GM12865 (cell line): ENCODE data around the gene CALR3.
"Not testable (repeated sequence)": the region's sequence is repeated elsewhere in the genome, so short reads cannot be mapped to it uniquely, and the experiment has no call there.

Experiments used
- DNase-seq: peaks from one replicate; pipeline ENCODE4 v3.0.0; 2010; ENCODE audit warnings: low read depth
- H3K4me3 ChIP-seq: 2 replicates; pipeline ENCODE4 v1.5.1; 2011; ENCODE audit warnings: mild to moderate bottlenecking, low read depth, low read length, control low read depth
- TF ChIP-seq, protein P1 (sequence below): IDR thresholded peaks from 2 replicates; pipeline ENCODE4 v1.5.1; 2011; ENCODE audit warnings: low read length, control low read depth, low read depth, inconsistent platforms; ENCODE audit not compliant: insufficient read depth; ENCODE audit errors: missing control alignments

CALR3 gene

GRCh38 chr19:16516923-16517610, 21.1 kb upstream of the CALR3 start:
- TF ChIP-seq, protein P1, sequence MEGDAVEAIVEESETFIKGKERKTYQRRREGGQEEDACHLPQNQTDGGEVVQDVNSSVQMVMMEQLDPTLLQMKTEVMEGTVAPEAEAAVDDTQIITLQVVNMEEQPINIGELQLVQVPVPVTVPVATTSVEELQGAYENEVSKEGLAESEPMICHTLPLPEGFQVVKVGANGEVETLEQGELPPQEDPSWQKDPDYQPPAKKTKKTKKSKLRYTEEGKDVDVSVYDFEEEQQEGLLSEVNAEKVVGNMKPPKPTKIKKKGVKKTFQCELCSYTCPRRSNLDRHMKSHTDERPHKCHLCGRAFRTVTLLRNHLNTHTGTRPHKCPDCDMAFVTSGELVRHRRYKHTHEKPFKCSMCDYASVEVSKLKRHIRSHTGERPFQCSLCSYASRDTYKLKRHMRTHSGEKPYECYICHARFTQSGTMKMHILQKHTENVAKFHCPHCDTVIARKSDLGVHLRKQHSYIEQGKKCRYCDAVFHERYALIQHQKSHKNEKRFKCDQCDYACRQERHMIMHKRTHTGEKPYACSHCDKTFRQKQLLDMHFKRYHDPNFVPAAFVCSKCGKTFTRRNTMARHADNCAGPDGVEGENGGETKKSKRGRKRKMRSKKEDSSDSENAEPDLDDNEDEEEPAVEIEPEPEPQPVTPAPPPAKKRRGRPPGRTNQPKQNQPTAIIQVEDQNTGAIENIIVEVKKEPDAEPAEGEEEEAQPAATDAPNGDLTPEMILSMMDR, result no peak
- H3K4me3 ChIP-seq, result no peak overlapping the region
- DNase-seq, result no peak

GRCh38 chr19:16516381-16516780, 20.4 kb upstream of the CALR3 start:
- TF ChIP-seq, protein P1, result no peak
- no peak for DNase-seq
- H3K4me3 ChIP-seq, result no peak overlapping the region

DNA sequence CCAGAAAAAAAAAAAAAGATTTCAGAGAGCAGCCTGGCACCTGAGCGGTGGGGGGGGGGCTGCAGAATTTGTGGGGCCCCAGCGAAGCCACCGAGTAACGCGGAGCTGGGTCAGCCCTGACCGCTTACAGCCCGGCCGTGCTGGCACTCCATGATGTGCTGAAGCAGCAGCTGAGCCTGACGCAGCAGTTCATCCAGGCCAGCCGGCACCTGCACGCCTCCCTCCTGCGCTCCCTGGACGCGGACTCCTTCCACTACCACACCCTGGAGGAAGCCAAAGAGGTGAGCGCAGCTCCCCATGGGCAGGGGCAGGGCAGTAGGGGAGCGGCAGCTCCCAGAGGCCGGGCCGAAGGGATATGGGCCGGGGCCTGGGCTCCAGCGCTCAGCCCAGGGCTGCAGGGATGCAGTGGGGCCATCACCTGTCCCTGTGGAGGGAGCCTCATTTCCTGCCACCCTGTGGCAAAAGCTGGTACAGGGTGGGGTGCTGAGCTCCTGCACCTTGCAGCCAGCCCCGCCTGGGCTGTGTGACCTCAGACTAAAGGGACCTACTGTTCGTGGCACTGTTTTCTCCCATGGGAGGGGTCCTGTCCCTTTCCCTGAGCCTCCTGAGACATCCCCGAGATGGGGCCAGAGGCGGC, 18.5 kb upstream of the CALR3 start:
- no peak overlapping the region for H3K4me3 ChIP-seq
- TF ChIP-seq, protein P1, result no peak
- no peak for DNase-seq

DNA sequence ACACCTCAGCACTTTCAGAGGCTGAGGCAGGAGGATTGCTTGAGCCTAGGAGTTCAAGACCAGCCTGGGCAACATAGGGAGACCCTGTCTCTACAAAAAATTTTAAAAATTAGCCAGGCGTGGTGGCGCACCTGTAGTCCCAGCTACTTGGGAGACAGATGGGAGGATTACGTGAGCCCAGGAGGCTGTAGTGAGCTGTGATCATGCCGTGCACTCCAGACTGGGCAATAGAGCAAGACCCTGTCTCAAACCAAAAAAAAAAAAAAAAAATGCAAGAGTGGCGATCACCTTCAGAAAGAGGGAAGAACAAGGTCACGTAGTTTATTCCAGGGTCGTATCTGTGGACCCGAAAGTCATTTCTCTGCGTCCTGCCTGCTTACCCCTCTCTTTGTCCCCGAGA, 16.6 kb upstream of the CALR3 start:
- DNase-seq, result not testable (repeated sequence)

DNA sequence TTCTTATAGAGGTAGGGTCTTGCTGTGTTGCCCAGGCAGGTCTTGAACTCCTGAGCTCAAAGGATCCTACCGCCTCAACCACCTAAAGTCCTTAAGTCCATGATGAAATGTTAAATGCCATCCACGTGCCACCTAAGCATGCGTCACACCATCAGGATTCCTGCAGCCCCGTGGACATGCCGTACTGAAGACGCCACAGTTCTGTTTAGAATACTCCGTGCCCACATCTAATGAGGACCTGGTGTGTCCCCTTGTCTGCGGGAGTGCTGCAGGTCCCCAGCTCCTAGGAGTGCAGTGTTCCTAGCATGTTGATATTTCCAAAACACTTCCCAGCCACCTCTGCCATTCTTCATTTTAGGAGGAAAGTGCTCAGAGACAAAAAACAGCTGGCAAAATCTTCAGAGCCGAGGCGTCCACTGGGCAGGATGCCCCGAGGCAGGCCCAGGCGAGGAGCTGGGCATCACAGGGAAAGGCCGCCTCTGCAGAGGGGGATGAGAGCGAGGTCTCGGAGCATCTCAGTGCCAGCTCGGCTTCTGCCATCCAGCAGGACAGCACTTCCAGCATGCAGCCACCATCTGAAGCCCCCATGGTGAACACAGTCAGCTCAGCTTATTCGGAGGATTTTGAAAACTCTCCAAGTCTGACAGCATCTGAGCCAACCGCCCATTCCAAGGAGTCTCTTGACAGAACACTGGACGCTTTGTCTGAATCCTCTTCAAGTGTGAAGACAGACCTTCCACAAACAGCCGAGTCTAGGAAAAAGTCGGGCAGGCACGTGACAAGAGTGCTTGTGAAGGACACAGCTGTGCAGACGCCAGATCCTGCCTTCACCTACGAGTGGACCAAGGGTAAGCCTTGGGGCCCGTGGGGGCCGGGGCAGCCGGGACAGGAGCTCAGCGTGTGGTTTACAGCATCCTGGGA, 13.4 kb upstream of the CALR3 start:
- TF ChIP-seq, protein P1, result no peak
- no peak for DNase-seq
- H3K4me3 ChIP-seq, result no peak overlapping the region

More for the DNA sequence above, 16.6 kb upstream of the CALR3 start:
- not testable (repeated sequence) for H3K4me3 ChIP-seq

DNA sequence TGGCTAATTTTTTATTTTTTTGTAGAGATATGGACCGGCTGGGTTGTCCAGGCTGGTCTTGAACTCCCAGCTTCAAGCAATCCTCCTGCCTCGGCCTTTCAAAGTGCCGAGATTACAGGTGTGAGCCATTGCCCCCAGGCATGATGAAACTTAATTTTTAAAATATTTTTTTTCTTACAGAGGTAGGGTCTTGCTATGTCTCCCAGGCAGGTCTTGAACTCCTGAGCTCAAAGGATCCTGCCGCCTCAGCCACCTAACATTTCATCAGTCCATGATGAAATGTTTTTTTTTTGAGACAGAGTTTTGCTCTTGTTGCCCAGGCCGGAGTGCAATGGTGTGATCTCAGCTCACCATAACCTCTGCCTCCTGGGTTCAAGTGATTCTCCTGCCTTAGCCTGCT, 12.6 kb upstream of the CALR3 start:
- TF ChIP-seq, protein P1, result no peak
- DNase-seq, result no peak
- H3K4me3 ChIP-seq, result no peak overlapping the region

DNA sequence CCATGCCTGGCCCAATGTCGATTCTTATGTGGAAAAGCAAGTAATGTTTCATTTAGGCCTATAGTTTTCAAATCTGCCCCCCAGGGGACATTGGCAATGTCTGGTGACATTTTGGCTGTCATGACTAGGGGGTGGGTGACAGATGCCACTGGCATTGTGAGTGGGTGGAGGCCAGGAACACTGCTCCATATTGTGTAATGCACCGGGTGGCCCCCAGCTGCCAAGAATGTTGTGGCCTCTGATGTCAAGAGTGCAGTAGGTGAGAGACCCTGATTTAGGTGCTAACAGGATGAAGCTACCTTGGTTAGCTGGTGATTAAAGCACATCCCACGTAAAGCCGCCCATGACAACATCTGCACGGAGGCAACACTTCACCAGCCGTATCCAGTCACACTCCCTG, 11.0 kb upstream of the CALR3 start:
- TF ChIP-seq, protein P1, result no peak
- DNase-seq, result no peak
- H3K4me3 ChIP-seq, result no peak overlapping the region

DNA sequence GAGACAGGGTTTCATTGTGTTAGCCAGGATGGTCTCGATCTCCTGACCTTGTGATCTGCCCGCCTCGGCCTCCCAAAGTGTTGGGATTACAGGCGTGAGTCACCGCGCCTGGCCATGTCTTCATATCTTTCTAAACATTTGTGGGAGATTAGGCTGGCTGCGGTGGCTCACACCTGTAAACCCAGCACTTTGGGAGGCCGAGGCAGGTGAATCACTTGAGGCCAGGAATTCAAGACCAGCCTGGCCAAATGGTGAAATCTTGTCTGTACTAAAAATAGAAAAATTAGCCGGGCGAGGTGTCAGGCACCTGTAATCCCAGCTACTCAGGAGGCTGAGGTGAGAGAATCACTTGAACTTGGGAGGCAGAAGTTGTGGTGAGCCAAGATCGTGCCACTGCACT, 10.2 kb upstream of the CALR3 start:
- not testable (repeated sequence) for H3K4me3 ChIP-seq

More for the DNA sequence above, 10.2 kb upstream of the CALR3 start:
- not testable (repeated sequence) for DNase-seq
